Spinal cord (tissue), 10 donors: Measurements from ENCODE around the gene HSPE1. TPM values are rescaled to one million over a fixed set of nuclear protein-coding genes. Genes with fewer than 3 reads are reported as not detected.

ENCODE experiments used
- DNase-seq, 6 donors: peaks; one replicate each; pipeline versions ENCODE4 v3.0.0 to v3.0.0-alpha.2; 2013 to 2015; ENCODE audit warnings: low spot score in 6 of 6, low read depth in 4 of 6
- H3K27ac ChIP-seq: one replicate; pipeline ENCODE4 v1.5.1; 2013; ENCODE audit warnings: low read depth, low read length, control low read depth
- H3K27me3 ChIP-seq: one replicate; pipeline ENCODE4 v1.6.1; 2013; ENCODE audit warnings: low read length; ENCODE audit not compliant: control insufficient read depth, insufficient read depth
- H3K36me3 ChIP-seq: one replicate; pipeline ENCODE4 v1.6.1; 2013; ENCODE audit warnings: low read length; ENCODE audit not compliant: control insufficient read depth, insufficient read depth
- H3K4me1 ChIP-seq: one replicate; pipeline ENCODE4 v1.6.1; 2013; ENCODE audit warnings: low read length; ENCODE audit not compliant: control insufficient read depth, insufficient read depth
- H3K4me3 ChIP-seq: one replicate; pipeline ENCODE4 v1.5.1; 2013; ENCODE audit warnings: low read depth, low read length, control low read depth
- H3K9me3 ChIP-seq: one replicate; pipeline ENCODE4 v1.6.1; 2013; ENCODE audit warnings: low read length; ENCODE audit not compliant: control insufficient read depth, insufficient read depth
- WGBS: methylation state at CpG from one replicate; pipeline ENCODE4 v1.1.5; 2013; ENCODE audit warnings: missing lambda C conversion rate; ENCODE audit not compliant: insufficient coverage; 5-methylcytosine and 5-hydroxymethylcytosine counted together
- polyA plus RNA-seq, 2 donors: library from polyadenylated mRNA; unstranded; fragments of 120-200 nt; gene quantifications; one replicate each; pipeline ENCODE4 v1.2.1, GENCODE V29; 2013; ENCODE audit not compliant: insufficient read length in 2 of 2
- total RNA-seq, 2 donors: library from RNA; depleted of rRNA in 1 of 2; stranded (reverse); fragments of 120-200 nt in 1 of 2; fragments of >200 nt in 1 of 2; gene quantifications; one replicate each; pipeline versions ENCODE4 v1.2.3 to v1.2.4, GENCODE V29; 2013 to 2014
- donor health status: healthy.

HSPE1 gene
- total and polyA plus RNA-seq, 4 donors: 89.6 to 233 (median 182) TPM

DNA sequence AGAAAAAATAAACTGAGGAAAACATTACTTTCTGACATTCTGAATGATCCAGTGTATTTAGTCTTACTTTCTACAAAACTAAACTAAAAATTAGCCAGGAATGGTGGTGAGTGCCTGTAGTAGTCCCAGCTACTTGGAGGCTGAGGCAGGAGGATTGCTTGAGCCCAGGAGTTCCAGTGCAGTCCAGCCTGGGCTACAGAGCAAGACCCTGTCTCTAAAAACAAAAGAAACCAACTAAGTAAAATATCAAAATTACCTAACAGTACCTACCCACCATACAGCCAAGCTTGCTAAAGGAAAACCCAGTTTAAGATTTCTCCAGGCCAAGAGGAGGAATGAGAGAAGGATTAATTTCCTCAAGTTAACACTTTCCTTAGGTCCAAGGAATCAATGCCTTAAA is 3.5 kb upstream of the HSPE1 start:
- Histone ChIP-seq H3K36me3 (peaks cover 26% of the 10 kb centered on the region), H3K4me3 (no peak overlapping the region), H3K27ac (no peak overlapping the region), H3K9me3 (no peaks in the 10 kb centered on the region), H3K4me1 (peaks cover 10% of the 10 kb centered on the region), H3K27me3 (no peaks in the 10 kb centered on the region)
- no peak for DNase-seq

DNA sequence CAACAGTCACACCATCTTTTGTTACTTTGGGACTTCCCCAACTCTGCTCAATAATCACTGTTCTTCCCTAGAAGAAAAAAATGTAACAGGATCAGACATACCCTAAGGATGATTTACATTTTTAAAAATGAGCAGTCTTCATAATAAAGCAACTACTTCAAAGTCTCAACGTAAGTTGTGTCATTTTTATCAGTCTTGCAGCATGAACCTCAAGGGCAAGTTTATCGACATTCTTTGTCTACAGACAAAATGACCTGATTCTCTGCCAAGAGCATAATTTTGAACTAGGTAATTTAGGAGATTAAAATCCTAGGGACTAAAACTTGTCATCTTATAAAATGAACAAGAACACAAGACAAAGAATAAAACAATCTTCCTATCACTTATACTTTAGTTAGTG is 2.9 kb upstream of the HSPE1 start:
- Histone ChIP-seq H3K36me3 (peaks cover 23% of the 10 kb centered on the region), H3K9me3 (no peaks in the 10 kb centered on the region), H3K27ac (no peak overlapping the region), H3K4me1 (peaks cover 14% of the 10 kb centered on the region), H3K27me3 (no peaks in the 10 kb centered on the region), H3K4me3 (no peak overlapping the region)
- WGBS: no CpG with 5 or more reads among the region's 2 CpGs
- no peak for DNase-seq

DNA sequence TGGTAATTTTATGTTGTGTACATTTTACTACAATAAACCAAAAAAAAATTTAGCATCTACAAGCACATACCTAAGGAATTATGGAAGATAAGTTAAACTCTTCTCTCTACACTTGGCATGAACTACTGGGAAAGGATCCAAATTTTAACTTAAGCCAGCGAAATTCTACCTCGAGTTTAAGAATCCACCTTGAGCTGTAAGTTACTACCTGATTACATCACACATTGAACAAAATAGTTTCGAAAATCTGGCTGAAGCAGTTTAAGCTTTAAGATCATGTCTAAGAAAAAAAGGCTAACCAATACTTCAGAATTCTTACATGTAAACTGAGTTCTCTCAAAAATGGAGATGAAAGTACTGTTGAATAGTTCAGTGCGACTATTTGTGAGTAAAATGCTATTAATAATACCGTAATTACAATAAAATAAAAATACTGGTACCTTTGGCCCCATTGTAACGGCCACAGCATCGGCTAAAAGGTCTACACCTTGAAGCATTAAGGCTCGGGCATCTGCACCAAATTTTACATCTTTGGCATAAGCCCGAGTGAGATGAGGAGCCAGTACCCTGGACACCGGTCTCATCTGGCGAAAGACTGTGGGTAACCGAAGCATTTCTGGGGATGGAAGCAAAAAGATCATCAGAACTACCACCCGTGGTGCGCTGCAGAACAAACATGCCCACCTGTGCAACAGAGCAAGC is 1.8 kb upstream of the HSPE1 start:
- H3K9me3 ChIP-seq: no peaks in the 10 kb centered on the region
- H3K36me3 ChIP-seq: peaks cover 19% of the 10 kb centered on the region
- H3K27me3 ChIP-seq: no peaks in the 10 kb centered on the region
- peak overlapping the region; percentile 84 for H3K4me3 ChIP-seq
- no peak for DNase-seq
- peak overlapping the region; percentile 99 for H3K27ac ChIP-seq
- peaks cover 14% of the 10 kb centered on the region for H3K4me1 ChIP-seq
- 1% methylated on average over 9 of the region's 14 CpGs for WGBS

DNA sequence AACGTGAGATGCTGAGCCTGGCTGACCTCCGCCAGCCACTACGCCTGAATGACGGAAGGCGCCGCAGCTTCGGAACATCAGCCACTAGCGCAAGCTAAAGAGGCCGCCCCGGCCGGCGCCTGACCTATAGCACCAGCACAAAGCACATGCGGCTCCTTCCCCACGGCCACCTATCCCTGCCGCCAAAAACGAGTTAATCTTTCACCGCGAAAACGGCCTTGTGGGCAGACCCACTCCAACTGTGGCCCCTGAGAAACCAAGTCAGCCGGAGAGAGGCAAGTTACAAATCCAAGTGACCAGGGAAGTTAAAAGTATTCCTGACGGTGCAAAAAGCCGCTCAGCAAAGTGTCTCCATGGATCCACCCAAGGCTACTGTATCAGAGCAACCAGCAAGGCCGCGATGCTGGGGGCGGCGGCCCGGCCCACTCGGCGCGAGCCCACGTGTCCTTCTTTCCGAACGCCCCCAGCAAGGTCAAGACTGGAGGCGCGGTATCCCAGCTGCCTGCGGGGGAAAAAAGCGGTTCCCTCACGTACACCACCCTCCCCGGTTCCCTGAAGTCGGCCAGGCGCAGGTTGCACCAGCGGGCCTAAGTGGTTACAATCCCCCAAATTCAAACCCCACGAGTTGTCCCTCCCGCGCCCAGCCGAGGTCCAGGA is 1.1 kb upstream of the HSPE1 start:
- H3K36me3 ChIP-seq: peaks cover 17% of the 10 kb centered on the region
- H3K27me3 ChIP-seq: no peaks in the 10 kb centered on the region
- H3K9me3 ChIP-seq: no peaks in the 10 kb centered on the region
- peak overlapping the region; percentile 84 for H3K4me3 ChIP-seq
- DNase-seq: peak in 5 of 6 donors; percentile 19 to 75 (median 48)
- peak overlapping the region; percentile 99 for H3K27ac ChIP-seq
- 0% methylated on average over 46 of the region's 46 CpGs for WGBS
- H3K4me1 ChIP-seq: peaks cover 14% of the 10 kb centered on the region

DNA sequence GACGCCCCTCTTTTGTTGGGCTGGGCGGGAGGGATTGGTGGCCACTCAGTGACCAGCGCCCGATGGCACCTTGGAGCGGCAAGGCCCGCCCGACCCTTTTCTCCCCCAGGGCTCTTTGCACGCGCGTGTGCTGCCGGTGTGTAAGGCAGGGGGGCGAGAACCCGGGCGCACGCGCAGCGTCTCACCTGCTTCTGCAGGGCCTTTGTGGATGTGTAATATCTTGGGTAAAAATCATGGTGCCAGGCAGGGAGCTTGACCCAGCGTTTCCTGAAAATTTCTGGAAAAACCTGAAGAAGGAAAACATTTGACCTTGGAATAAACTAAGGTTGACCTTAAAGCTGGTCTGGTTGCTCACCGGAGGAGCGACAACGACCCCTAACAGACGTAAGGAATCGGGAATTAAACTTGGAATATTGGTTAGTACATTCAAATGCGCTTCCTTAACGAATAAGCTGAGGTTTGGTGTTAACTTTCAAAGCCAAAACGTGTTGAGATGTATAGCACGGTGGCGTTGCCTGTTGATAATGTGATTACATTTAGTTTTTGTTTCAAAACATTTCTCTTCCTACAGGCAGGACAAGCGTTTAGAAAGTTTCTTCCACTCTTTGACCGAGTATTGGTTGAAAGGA is 438 bp downstream of the HSPE1 start:
- Histone ChIP-seq H3K36me3 (peaks cover 22% of the 10 kb centered on the region), H3K4me3 (peak overlapping the region; percentile 84), H3K4me1 (peaks cover 14% of the 10 kb centered on the region), H3K27ac (peak overlapping the region; percentile 99), H3K9me3 (no peaks in the 10 kb centered on the region), H3K27me3 (no peaks in the 10 kb centered on the region)
- peak in 1 of 6 donors; percentile 36 for DNase-seq
- WGBS: 0% methylated on average over 24 of the region's 30 CpGs

DNA sequence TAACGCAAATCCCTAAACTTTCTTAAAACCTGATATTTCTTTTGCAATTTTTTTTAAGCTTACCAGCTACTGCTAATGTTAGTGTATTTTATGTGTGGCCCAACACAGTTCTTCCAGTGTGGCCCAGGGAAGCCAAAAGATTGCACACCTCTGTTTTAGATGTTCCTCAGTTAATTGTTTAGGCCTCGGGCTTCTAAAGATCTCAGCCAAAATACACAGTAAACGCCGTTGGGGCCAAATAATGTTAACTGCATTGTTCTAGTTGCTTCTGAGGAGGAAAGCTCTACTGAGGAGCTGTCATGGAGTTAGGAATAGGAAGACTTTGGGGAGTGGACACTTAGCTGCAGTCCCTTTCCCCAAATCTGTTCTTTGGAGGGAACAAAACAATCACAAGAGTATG is 2.0 kb downstream of the HSPE1 start:
- no CpG with 5 or more reads among the region's 4 CpGs for WGBS
- Histone ChIP-seq H3K4me3 (no peak overlapping the region), H3K36me3 (peaks cover 22% of the 10 kb centered on the region), H3K27ac (no peak overlapping the region), H3K4me1 (peaks cover 14% of the 10 kb centered on the region), H3K27me3 (no peaks in the 10 kb centered on the region), H3K9me3 (no peaks in the 10 kb centered on the region)
- no peak for DNase-seq

DNA sequence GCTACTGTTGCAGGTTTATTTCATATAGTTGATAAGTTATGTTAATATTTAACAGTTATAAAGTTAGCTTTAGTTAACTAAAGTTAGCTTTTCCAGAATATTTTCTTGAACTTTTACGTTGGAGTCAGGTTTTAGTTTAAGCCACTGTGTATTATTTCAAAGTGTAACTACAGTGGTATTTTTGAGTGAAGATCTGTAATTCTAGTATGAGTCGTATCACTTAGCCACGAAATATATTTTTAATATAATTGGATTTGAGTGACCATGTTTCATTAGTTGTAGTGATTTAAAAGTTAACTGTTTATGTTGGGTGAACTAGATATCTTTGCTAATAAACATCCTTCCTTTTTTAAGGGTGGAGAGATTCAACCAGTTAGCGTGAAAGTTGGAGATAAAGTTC is 2.5 kb downstream of the HSPE1 start:
- WGBS: no CpG with 5 or more reads among the region's 4 CpGs
- Histone ChIP-seq H3K27ac (no peak overlapping the region), H3K4me1 (peaks cover 14% of the 10 kb centered on the region), H3K36me3 (peaks cover 25% of the 10 kb centered on the region), H3K27me3 (no peaks in the 10 kb centered on the region), H3K9me3 (no peaks in the 10 kb centered on the region), H3K4me3 (no peak overlapping the region)
- DNase-seq: no peak

DNA sequence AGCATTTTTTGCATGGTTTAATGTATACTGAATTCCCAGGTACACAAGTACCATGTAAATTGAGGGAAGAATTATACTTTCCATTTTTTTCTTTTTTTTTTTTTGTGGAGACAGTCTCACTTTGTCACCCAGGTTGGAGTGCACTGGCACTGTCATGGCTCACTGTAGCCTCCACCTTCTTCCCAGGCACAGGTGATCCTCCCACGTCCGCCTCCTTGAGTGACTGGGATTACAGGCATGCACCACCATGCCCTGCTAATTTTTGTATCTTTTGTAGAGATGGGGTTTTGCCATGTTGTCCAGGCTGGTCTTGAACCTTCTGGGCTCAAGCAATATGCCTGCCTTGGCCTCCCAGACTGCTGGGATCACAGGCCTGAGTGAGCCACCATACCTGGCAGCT is 3.8 kb downstream of the HSPE1 start:
- H3K27me3 ChIP-seq: no peaks in the 10 kb centered on the region
- H3K4me1 ChIP-seq: peaks cover 9% of the 10 kb centered on the region
- H3K36me3 ChIP-seq: peaks cover 33% of the 10 kb centered on the region
- no peaks in the 10 kb centered on the region for H3K9me3 ChIP-seq
- no peak overlapping the region for H3K4me3 ChIP-seq
- no peak for DNase-seq
- no CpG with 5 or more reads among the region's 2 CpGs for WGBS
- no peak overlapping the region for H3K27ac ChIP-seq

DNA sequence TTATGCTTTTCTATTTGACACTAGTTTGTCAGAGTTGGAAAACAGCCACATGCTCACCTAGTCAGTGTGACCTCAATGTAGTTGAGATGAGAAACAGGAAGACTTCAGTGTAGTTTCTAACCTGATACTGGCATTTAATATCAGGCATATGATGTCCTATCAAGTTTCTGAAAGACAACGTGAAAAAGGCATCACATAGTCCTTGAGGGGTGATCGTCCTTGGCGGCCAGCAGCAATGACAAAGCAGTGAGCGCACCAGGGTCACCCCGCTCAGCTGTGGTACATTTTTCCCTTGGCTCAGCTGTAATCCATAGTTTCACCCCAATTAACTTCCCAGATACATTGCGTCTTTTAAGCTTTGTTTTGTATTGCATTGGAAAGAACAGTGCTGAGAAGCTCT is 4.3 kb downstream of the HSPE1 start:
- H3K4me1 ChIP-seq: peaks cover 9% of the 10 kb centered on the region
- H3K27me3 ChIP-seq: no peaks in the 10 kb centered on the region
- H3K9me3 ChIP-seq: no peaks in the 10 kb centered on the region
- H3K4me3 ChIP-seq: no peak overlapping the region
- no peak overlapping the region for H3K27ac ChIP-seq
- no peak for DNase-seq
- 96% methylated on average over 4 of the region's 6 CpGs for WGBS
- H3K36me3 ChIP-seq: peaks cover 33% of the 10 kb centered on the region

DNA sequence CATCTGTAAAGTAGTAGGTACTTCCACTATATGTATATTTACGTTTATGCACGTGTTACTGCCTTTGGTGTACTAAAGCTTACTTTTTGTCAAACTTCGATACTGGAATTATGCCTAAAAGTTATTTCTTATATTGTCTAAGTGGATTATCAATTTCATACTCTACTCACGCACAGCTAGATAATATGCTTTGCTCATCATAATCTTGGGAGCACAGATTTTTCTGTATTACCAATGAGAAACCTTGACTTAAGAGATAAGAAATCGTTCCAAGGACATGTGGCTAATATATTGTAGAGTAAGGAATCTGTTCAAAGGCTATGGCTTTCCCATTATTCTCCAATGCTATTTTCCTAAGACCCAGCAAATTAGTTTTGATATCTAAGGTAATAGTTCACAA is 6.5 kb downstream of the HSPE1 start:
- Histone ChIP-seq H3K27ac (no peak overlapping the region), H3K27me3 (no peaks in the 10 kb centered on the region), H3K36me3 (peaks cover 32% of the 10 kb centered on the region), H3K4me1 (peaks cover 5% of the 10 kb centered on the region), H3K4me3 (no peak overlapping the region), H3K9me3 (no peaks in the 10 kb centered on the region)
- WGBS: no CpG with 5 or more reads among the region's 5 CpGs
- no peak for DNase-seq
